Measurements from ENCODE around the gene ADTRP.
"Not testable (repeated sequence)": the region's sequence is repeated elsewhere in the genome, so short reads cannot be mapped to it uniquely, and the experiment has no call there.

Gene ADTRP

DNA sequence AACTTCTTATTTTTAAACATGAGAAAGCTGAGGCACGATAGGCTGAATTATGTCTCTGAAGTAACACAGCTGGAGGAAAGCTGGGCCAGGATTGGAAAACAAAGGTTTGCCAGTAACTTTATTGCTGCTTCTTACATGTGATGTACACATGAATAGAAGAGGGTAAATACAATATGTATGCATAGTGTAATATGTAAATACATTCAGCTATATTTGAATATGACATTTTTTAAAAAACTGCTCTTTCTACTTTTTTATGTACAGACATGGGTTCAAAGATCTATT, 90.2 kb downstream of the ADTRP start:
- no peak for DNase-seq

DNA sequence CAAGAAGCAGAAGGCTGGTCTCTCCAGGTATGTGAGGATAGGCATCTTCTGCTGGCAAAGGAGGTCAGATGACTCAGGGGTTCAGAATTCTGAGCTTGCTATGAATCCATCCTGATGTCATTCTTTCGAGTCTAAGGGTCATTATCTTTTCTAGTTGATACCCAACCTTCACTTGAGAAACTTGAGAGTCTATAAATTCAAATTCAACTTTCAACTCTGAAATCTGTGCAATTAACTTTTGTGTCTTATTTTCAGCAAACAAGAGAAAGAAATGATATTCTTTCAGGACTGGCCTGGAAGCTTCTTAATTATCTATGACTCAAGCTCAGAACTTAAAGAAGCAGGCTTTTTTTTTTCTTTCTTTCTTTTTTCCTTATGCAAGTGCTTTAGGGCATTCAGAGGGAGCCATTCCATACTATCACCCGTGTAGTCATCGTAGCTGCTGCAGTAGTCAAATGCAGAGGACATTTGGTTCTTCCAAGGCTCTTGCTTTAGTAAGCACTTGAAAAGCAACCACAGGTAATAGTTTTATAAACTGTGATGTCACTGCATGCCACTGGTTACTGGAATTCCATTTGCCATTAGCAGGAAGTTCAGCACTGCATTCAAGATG, 93.0 kb downstream of the ADTRP start:
- DNase-seq, result no peak

DNA sequence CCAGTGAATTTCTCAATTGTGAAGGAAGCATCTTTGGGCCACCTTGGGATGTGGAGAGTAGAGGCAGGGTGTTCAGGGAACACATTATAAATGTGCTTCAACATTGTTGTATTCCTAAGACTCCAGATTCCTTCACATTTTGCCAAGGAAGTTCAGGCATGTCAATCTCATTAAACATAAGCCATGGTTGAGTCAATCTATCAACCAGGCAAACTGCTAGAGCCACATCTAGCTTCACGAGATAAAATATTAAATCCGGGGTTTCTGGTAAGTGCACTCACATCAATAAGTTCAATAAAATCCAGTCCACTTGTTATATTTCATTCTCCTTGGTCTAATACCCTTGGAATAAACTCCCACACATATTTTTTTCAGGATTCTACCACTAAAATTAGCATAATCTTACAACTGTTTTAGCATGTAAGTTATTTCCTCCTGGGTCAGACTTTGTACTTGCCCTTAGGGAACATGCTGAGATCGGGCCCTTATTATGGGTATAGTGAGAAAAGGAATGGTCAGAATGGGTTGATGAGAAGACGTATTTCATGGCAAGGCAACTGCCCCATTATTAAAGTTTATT, 93.6 kb downstream of the ADTRP start:
- DNase-seq, result no peak

DNA sequence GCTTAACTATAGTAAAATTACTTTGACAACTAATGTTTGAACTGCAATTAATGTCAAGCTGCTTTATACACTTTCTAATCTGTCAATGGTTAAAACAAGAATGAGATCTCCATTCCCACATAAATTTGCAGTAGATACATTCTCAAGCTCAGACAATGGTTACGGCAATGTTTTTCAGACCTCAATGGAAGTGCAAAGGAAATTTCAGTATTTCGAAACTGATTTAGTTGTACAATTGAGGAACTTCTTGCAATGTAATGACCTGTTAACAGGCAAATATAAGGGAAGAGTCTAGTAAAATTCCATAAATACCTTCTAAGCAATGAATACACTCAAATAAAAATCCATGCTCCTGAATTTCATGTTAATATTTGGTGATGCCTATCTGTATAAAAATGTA, 94.7 kb downstream of the ADTRP start:
- DNase-seq, result no peak

DNA sequence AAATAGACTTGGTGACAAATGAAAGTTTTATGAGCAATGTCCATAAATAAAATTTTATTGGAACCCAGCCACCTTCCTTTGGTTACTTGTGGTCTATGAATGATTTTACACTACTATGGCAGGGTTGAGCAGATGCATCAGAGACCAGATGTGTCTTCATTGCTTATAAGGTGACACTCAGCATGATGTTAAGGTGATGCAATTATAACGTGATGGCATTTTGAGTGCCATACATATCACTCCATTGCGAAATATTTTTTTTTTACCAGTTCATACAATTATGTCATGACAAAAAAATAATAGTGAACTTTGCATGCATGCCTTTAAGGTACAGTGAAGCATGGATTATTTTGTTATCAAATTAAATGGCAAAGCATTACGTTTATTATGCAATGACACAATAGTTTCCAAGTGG, 96.0 kb downstream of the ADTRP start:
- DNase-seq, result no peak

DNA sequence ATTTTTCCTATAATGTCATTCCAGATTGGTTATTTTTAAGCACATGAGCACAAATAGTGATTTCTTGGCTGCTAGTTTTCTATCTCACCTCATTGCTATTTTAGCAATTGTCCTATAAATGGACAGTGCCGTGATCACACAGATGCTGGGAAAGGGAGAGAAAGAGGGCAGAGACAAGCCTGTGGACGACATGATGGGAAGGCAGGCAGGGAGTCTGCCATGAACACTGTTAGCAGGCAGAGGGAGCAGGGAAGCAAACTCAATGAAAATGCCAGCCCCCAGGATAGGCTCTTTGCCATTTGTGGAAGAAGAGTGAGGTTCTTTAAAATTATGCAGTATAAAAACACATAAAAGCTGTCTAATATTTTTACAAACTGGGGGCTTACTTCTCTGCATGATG, 96.8 kb downstream of the ADTRP start:
- DNase-seq, result no peak

DNA sequence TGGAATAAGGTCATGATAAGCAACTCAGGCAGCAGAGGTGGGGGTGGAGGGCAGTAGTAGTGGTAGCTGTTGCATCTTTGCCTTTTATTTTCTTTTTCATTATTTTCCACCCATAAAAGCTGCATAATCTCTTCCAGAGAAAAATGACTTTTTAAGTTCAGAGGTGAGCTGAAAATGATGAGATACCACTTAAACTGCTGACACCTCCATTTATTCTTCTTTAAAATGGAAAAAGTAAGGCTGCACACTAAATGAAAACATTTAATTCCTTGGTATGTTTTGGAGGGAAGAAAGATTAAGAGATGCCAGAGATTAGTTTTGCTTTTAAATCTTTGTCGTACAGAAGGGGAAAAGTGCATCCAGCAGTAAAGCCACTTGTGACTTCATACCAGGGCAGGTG, 97.2 kb downstream of the ADTRP start:
- no peak for DNase-seq

DNA sequence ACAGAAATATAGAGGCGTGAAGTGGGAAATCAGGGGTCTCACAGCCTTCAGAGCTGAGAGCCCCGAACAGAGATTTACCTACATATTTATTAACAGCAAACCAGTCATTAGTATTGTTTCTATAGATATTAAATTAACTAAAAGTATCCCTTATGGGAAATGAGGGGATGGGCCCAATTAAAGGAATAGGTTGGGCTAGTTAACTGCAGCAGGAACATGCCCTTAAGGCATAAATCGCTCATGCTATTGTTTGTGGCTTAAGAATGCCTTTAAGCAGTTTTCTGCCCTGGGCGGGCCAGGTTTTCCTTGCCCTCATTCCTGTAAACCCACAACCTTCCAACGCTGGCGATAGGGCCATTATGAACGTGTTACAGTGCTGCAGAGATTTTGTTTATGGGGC, 98.1 kb downstream of the ADTRP start:
- DNase-seq, result not testable (repeated sequence)

DNA sequence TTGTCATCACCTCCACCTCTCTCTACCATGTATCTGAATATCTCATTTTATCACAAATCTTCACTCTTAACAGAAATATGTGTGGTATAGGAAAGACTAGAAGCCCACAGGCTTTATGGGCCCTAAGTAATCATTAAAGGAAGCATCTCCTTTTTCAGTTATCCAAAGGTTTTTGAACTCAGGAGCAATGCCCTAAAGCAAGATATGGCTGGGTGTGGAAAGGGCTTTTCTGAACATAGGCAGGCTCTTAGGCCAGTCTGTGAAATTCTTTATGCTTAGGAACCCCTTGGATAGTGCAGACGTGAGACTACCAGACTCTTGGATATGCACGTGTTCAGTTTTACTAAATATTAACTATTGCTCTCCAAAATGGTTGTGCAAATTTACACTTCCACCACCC, 99.5 kb downstream of the ADTRP start:
- DNase-seq, result no peak

DNA sequence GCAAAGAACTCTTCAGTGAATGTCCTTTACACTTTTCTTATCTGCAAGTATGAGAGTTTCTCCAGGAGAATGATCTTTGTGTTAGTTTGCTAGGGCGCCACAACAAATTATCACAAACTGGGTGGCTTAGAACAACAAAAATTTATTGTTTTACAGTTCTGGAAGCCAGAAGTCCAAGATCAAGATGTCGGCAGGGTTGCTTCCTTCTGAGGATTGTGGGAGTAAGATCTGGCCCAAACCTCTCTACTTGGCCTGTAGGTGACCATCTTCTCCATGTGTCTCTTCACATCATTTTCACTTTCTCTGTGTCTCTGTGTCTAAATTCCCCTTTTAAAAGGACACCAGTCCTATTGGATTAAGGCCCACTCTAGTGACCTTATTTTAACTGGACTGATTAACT, 103.0 kb downstream of the ADTRP start:
- DNase-seq, result no peak

DNA sequence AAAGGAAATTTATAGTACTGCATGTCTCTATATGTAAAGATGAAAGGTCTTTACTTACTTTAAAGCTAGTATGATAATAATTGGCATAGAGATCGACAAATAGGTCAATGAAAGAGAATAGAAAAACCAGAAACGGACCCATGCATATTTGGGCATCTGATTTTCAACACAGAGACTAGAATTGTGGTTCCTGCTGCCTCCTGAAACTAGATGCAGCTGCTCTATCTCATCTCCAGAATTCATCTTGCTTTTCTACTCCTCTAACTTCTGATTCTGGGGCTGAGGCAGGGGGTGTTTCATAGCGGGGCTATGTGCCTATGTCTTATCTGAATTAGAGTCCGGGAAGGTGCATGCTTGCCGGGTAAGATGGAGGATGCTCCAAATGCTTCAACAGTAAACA, 105.9 kb downstream of the ADTRP start:
- no peak for DNase-seq

DNA sequence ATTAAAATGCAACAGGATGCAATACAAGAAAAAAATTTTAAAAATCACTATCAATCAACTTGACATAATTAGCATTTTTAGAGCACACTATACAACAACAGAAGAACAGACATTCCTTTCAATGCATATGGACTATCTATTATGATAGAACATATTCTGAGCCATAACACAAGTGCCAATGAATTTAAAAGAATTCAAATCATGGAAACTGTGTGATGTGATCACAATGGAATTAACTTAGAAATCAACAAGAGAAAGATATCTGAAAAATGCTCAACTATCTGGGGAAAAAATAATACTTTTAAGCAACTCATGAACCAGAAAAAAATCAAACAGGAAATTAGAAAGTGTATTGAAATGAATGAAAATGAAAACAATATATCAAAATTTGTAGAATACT, 106.3 kb downstream of the ADTRP start:
- no peak for DNase-seq

DNA sequence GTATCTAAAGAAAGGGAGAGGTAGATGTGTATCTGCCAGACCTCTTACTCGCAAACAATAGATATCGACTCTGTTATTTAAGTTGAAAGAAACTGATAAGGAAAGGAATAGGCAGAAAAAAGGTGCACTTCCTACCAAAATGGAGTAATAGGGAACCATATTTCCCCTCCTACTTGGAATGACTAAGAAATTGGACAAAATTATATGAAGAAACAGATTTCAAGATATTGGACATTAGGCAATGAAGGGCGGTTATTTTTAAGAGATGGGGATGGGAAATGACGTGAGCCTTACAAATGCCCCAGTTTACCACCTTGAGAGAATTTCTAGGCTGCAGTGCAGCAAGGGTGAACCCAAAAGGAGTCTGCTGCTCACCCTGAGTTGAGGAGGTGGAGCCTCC, 108.9 kb downstream of the ADTRP start:
- DNase-seq, result no peak

DNA sequence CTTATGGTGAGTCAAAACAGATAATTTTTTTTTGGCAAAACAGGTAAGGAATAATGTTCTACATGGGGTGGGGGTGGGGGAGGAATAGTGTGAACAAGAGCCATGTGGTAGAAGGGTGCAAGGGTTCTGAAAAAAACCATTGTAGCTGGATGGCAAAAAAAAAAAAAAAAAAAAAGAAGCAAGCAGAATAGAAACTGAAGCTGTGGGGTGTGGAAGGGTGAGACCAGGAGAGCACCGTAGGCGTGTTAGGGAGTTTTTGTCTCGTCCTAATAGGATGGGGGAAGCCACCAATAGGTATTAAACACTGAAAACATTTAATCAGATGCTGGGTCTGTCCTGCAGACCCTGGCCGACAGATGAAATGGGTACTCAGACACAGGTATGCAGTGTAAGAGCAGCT, 110.1 kb downstream of the ADTRP start:
- no peak for DNase-seq

DNA sequence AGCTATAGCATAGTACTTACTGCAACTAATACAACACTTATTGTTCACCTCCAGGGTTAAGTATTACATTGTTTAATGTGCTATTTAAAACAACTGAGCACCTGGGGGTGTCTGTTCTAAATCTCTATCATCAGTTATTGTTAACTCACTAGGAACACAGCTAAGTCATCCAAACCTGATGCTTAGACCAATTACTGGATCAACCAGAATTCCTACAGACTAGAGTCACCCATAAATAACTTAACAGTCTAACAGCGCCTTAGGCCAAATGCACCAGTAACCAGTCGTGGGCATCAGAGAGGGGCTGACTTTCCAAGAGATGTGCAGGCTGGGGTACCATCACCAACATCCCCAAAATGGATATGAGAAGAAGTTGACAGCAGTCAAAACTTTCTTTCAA, 110.7 kb downstream of the ADTRP start:
- no peak for DNase-seq

DNA sequence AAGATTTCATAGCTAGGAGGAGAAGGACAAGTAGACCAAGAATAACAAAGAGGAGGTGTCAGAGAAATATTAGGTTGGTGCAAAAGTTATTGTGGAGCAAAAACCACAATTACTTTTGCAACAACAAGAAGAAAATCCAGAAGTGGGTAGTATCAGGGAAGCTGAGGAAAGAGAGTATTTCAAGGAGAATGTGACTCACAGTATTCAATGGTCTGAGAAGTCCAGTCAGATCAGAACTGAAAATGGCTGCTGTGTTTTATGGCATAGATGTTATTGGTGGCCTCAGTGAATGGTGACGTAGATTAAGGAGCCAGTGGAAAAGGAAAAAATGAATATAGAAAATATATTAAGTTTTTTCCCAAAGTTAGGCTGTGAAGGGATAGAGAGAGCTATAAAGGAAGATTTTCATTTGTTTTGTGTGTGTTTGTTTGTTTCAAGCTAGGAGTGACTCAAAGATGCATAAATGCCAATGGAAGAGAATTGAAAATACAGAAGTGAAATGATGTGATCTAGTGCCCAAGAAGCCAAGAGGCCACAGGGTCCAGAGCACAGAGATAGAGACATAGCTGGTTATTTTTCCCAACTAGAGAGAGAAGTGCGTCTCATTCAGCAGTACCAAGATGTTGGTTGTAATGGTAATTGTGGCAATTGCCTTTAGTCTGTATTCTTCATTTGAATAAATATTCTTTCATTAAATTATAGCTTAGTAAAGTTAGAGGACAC, 112.8 kb downstream of the ADTRP start:
- no peak for DNase-seq

Measured in NCI-H1105 treated with DMSO at 0.1 percent for 48 hours (cell line).